Lower leg skin (tissue), 4 donors: Measurements from ENCODE around the gene FBXL14. TPM values are rescaled to one million over a fixed set of nuclear protein-coding genes. Genes with fewer than 3 reads are reported as not detected.

Experiments
- DNase-seq, 2 donors: peaks; one replicate each; pipeline ENCODE4 v3.0.0-alpha.2; 2019; ENCODE audit warnings: low spot score in 2 of 2
- H3K4me3 ChIP-seq: fragments of 200-600 bp; sonication (generic); 2 replicates; pipeline ENCODE4 v1.5.1; 2017; ENCODE audit warnings: mild to moderate bottlenecking, low read depth; ENCODE audit not compliant: poor library complexity, severe bottlenecking
- CTCF ChIP-seq, 3 donors: fragments of 450-650 bp; IDR thresholded peaks; one replicate each; pipeline ENCODE4 v1.5.1; 2016; ENCODE audit warnings: antibody characterized with exemption in 3 of 3, mild to moderate bottlenecking in 3 of 3, moderate library complexity in 2 of 3
- POLR2A ChIP-seq, 2 donors: fragments of 450-650 bp; IDR thresholded peaks; one replicate each; pipeline ENCODE4 v1.6.1; 2016 to 2017; ENCODE audit warnings: antibody characterized with exemption in 2 of 2, mild to moderate bottlenecking in 1 of 2, moderate library complexity in 1 of 2
- WGBS, 2 donors: methylation state at CpG; one replicate each; pipeline ENCODE4 v1.1.5; 2018; 5-methylcytosine and 5-hydroxymethylcytosine counted together
- intact Hi-C: fragments of 100-400 bp; cut with DNase I; formaldehyde crosslinking; loops from one replicate; pipeline ENCODE4 v1.15.0; 2023; ENCODE audit warnings: low total_unique reads
- total RNA-seq, 4 donors: library from RNA; depleted of rRNA; stranded (reverse); fragments of >200 nt; gene quantifications; one replicate each; pipeline ENCODE4 v1.1.0, GENCODE V29; 2016

FBXL14 gene
- total RNA-seq, 4 donors from 2014 or later = 9.3 to 12.8 (median 10.9) TPM

GRCh38 chr12:1575408-1576401, 18.7 kb downstream of the FBXL14 start:
- DNase-seq = peak in 1 of 2 donors; percentile 79
- 34 to 35% methylated on average over 23 of the region's 23 CpGs for WGBS, 2 donors
- no peak overlapping the region for H3K4me3 ChIP-seq
- TF ChIP-seq POLR2A (IDR thresholded peaks at IDR 0.05) = no peak
- TF ChIP-seq CTCF (IDR thresholded peaks at IDR 0.05) = no peak
- intact Hi-C loops = no loop called here

- TF ChIP-seq CTCF (IDR thresholded peaks at IDR 0.05) (no peak), POLR2A (IDR thresholded peaks at IDR 0.05) (no peak)
- no peak overlapping the region for H3K4me3 ChIP-seq
- 56 to 60% methylated on average over 1 of the region's 1 CpG for WGBS, 2 donors
- no peak for DNase-seq
- intact Hi-C loops = no loop called here
Observed at GRCh38 chr12:1574865-1575259, 19.5 kb downstream of the FBXL14 start.

GRCh38 chr12:1573960-1574864, 20.2 kb downstream of the FBXL14 start:
- intact Hi-C loops = no loop called here
- 79 to 80% methylated on average over 14 to 15 of the region's 15 CpGs for WGBS, 2 donors
- H3K4me3 ChIP-seq = no peak overlapping the region
- TF ChIP-seq POLR2A (IDR thresholded peaks at IDR 0.05) (no peak), CTCF (IDR thresholded peaks at IDR 0.05) (no peak)
- peak in 1 of 2 donors; percentile 63 for DNase-seq

GRCh38 chr12:1572731-1573130, 21.6 kb downstream of the FBXL14 start:
- 67 to 88% methylated on average over 5 of the region's 5 CpGs for WGBS, 2 donors
- peak in 1 of 2 donors; percentile 42 for DNase-seq
- TF ChIP-seq POLR2A (IDR thresholded peaks at IDR 0.05) (no peak), CTCF (IDR thresholded peaks at IDR 0.05) (no peak)
- no peak overlapping the region for H3K4me3 ChIP-seq
- intact Hi-C loops = no loop called here

- no peak overlapping the region for H3K4me3 ChIP-seq
- WGBS, 2 donors = 92 to 98% methylated on average over 6 of the region's 6 CpGs
- DNase-seq = no peak
- intact Hi-C loops = no loop called here
- TF ChIP-seq CTCF (IDR thresholded peaks at IDR 0.05) (no peak), POLR2A (IDR thresholded peaks at IDR 0.05) (no peak)
Observed at GRCh38 chr12:1567852-1568251, 26.5 kb downstream of the FBXL14 start.
